H1 (cell line): ENCODE data around the gene PRLH. TPM values are rescaled to one million over a fixed set of nuclear protein-coding genes. Genes with fewer than 3 reads are reported as not detected.

Experiments
- BRCA1 ChIP-seq: IDR thresholded peaks from 2 replicates; pipeline ENCODE4 v1.6.1; 2012; ENCODE audit warnings: low read depth, low read length, improper control_type of control experiment
- CHD2 ChIP-seq: IDR thresholded peaks from 2 replicates; pipeline ENCODE4 v1.6.1; 2012; ENCODE audit warnings: low read length, improper control_type of control experiment
- CHD7 ChIP-seq: fragments of 300-600 bp; sonication (generic); IDR thresholded peaks from 2 replicates; pipeline ENCODE4 v1.7.1; 2012; ENCODE audit warnings: low read length, moderate library complexity, mild to moderate bottlenecking, inconsistent platforms; ENCODE audit not compliant: insufficient replicate concordance
- CREB1 ChIP-seq: IDR thresholded peaks from 2 replicates; pipeline ENCODE4 v1.6.1; 2012; ENCODE audit warnings: inconsistent platforms
- EZH2 ChIP-seq: fragments of 200-600 bp; sonication (generic); IDR thresholded peaks from 2 replicates; pipeline ENCODE4 v1.7.1; 2012; ENCODE audit warnings: low read depth, mild to moderate bottlenecking, moderate library complexity, low read length, inconsistent platforms; ENCODE audit not compliant: severe bottlenecking
- POLR2A ChIP-seq, 2 experiments: IDR thresholded peaks; 1 replicate in 1 of 2; 2 replicates in 1 of 2; pipeline ENCODE4 v1.6.1; 2011; ENCODE audit warnings: low read depth in 2 of 2, low read length in 2 of 2, mild to moderate bottlenecking in 2 of 2; ENCODE audit errors: control extremely low read depth in 1 of 2
- POU5F1 ChIP-seq: IDR thresholded peaks from 2 replicates; pipeline ENCODE4 v1.6.1; 2011; ENCODE audit warnings: low read depth, mild to moderate bottlenecking, low read length, moderate library complexity
- SRF ChIP-seq: IDR thresholded peaks from 2 replicates; pipeline ENCODE4 v1.6.1; 2011; ENCODE audit warnings: mild to moderate bottlenecking, low read depth, low read length, moderate library complexity
- polyA plus RNA-seq, 7 experiments: library from polyadenylated mRNA; depleted of rRNA in 3 of 7; stranded (reverse) in 5 of 7; unstranded in 2 of 7; fragments of >200 nt in 5 of 7; fragments of 200-250 nt in 2 of 7; gene quantifications; 1 replicate in 5 of 7; 2 replicates in 1 of 7; 4 replicates in 1 of 7; pipeline versions ENCODE4 v1.2.1 to v1.2.3, GENCODE V29; 2011 to 2013; ENCODE audit warnings: missing spikeins in 2 of 7, mixed read lengths in 2 of 7
- total RNA-seq: library from RNA; stranded (reverse); fragmentation: NEBNext Ultra II Directional; extraction: Animal tissue kit (Norgen Biotek cat#: 25700); gene quantifications from 2 replicates; pipeline ENCODE4 v1.2.1, GENCODE V29; 2021

PRLH gene
- total and polyA plus RNA-seq, 2 of the 8 experiments (the other 6 are each of a cell fraction or from before 2014, with no cell fraction given), result not detected

DNA sequence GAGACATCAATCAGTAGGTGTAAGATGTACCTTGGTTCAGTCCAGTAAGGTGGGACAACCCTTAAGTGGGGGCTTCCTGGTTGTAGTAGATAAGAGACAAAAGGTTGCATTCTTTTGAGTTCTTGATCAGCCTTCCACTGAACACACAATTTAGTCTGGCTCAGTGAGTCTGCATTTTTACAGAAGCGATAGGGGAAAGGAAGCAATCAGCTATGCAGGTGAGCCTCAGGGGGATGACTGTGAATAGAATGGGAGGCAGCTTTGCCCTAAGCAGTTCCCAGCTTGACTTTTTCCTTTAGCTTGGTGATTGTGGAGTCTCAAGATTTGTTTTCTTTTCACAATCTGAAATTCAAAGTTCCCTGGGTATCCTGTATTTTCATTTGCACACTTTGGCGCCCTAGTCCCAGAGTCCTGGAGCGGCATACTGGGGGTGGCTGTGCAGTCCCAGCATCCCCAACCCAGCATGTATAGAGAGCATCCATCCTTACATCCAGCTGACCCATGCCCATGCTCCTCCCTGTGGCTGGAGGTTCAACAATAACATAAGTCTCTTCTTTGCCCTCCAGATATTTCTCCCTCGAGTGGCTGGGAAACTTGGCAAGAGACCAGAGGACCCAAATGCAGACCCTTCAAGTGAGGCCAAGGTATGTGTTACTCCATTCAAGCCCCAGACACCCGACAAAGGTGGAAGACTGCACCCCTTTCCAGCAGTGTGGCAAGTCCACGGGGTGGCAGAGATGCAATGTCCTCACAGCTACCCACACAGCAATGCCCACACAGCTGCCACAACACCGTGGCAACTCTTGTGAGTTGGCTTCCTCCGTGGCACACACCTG lies 20.1 kb upstream of the PRLH start (continued):
- TF ChIP-seq CHD7, result no peak
- no peak for TF ChIP-seq POU5F1
- no peak for TF ChIP-seq BRCA1
- TF ChIP-seq SRF, result no peak
- no peak for TF ChIP-seq EZH2
- no peak for TF ChIP-seq CREB1
- TF ChIP-seq CHD2, result no peak
- TF ChIP-seq POLR2A (IDR thresholded peaks at IDR 0.05; ENCODE audit: control extremely low read depth in 1 of 2, low read depth in 2 of 2, low read length in 2 of 2), result no peak
